HG02610 (cell line): Measurements from ENCODE around the gene EXOC6B.
"Not testable (repeated sequence)": the region's sequence is repeated elsewhere in the genome, so short reads cannot be mapped to it uniquely, and the experiment has no call there.

ENCODE experiments used
- ATAC-seq: cut with Tn5 transposase; IDR thresholded peaks from one replicate; pipeline ENCODE4 v1.9.1; 2021; ENCODE audit warnings: mild to moderate bottlenecking, moderate library complexity; ENCODE audit not compliant: unreplicated experiment

The EXOC6B gene

DNA sequence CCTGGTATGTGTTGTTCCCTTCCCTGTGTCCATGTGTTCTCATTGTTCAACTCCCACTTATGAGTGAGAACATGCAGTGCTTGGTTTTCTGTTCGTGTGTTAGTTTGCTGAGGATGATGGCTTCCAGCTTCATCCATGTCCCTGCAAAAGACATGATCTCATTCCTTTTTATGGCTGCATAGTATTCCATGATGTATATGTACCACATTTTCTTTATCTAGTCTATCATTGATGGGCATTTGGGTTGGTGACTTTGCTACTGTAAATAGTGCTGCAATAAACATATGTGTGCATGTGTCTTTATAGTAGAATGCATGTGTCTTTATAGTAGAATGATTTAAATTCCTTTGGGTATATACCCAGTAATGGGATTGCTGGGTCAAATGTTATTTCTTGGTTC, 341.2 kb downstream of the EXOC6B start:
- ATAC-seq: not testable (repeated sequence)

DNA sequence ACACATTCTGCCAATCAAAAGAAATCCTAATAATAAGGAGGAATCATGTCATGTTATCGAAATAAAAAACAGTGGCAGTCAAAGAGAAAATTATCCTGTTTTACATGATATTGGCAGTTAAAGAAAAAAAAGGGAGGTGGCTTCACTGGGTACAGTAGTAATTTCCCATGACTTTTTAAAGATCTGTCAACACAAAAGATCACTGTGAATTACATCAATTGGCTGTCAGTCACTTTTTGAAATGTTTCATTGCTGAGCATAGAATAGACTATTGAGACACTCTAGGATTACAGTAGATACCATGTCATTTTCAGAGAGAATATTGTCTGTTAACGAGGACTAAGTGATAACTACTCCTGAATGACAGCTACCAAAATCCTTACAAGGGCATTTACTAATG, 342.5 kb downstream of the EXOC6B start:
- ATAC-seq: no peak

DNA sequence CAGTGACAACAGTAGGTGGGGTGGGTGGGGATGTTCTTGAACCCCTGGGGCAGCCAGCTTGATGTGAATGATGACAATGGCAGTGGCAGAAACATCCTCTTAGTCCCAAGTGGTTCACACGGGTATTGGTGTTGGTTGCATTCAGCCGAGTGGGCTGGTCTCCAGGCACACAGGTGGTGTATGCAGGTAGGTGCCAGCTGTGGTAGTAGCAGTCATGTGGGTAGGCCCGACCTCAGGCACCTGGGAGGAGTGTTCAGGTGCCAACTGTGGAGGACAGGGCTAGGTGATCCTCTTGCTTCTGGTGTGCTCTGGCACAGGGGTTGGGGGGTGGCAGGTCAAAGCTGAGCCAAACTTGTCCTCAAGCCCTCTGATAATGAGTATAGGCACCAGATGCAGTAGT, 350.6 kb downstream of the EXOC6B start:
- no peak for ATAC-seq

DNA sequence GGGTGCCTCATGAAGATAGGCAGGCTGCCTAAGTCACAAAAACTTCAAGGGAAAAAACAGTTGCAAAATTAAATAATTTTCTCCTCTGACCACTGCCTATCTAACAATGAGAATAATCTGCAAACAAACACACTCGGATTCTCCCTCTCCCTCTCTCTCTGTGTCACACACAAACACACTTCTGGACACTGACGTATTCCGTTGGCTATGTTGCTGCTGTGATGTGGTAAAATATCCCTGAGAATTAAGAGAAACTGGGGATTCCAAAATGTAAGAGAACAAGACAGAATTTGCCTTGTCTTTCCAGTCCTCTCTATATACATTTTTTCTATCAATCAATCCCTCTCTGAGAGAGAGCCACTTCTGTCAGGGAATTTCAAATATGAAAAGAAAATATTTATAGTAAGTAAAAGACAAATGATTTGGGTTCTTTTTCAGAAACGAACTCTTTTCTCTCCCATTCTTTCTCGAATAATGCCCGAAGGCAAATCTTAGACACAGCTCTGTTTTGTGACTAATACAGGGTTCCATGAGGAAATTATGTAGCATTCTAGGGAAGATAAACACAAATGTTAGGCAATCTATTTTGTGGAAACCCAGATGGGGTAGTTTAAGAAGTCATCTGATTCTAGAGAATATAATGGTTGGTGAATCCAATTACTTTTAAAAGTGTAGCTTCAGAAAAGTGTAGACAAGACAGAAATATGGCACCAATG, 367.9 kb downstream of the EXOC6B start:
- no peak for ATAC-seq

DNA sequence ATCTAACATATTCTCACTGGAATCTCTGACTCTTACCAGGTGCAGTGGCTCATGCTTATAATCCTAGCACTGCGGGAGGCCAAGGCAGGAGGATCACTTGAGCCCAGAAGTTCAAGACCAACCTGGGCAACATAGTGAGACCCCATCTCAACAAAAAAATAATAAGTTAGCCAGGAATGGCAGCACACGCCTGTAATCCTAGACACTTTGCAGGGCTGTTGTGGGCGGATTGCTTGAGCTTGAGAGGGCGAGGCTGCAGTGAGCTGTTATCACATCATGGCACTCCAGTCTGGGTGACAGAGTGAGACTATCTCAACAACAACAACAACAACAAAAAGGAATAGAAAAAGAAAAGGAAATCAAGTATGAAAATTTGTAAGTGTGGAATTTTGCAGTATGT, 371.6 kb downstream of the EXOC6B start:
- ATAC-seq: no peak

DNA sequence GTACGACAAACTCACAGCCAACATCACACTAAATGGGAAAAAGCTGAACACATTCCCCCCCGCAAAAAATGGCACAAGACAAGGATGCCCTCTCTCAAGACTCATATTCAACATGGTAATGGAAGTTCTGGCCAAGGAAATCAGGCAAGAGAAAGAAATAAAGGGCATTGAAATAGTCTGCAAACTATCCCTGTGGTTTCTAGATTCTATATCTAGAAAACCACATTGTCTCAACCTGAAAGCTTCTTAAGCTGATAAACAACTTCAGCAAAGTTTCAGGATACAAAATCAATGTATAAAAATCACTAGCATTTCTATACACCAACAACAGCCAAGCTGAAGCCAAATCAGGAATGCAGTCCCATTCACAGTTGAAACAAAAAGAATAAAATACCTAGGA, 383.6 kb downstream of the EXOC6B start:
- no peak for ATAC-seq

DNA sequence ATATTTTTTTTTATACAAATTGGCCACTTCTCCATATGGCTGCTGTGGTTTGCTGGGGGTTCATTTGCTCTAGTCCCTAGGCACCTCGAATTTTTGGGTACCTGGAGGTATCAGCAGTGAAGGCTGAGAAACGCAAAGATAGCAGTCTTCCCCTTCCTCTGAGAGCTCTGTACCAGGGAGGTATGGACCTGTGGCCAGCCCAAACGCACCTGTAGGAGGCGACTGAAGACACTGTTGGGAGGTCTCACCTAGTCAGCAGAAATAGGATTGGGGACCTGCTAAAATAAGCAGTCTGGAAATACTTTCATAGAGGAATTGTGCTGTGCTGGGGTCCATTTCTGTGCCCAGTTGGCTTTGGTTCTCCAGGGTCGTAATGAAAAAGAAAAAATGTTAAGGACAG, 385.9 kb downstream of the EXOC6B start:
- no peak for ATAC-seq

DNA sequence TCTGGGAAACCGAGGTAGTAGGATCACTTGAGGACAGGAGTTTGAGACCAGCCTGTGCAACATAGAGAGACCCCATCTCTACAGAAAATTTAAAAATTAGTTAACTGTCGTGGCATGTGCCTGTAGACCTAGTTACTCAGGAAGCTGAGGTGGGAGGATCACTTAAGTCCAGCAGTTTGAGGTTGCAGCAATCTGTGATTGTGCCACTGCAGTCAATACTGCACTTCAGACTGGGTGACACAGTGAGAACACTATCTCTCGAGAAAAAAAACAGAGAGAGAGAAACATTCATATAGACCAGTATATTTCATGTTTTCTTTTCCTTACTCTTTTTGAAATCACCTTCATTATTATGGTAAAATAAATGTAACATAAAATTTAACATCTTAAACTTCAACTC, 387.5 kb downstream of the EXOC6B start:
- ATAC-seq: no peak

DNA sequence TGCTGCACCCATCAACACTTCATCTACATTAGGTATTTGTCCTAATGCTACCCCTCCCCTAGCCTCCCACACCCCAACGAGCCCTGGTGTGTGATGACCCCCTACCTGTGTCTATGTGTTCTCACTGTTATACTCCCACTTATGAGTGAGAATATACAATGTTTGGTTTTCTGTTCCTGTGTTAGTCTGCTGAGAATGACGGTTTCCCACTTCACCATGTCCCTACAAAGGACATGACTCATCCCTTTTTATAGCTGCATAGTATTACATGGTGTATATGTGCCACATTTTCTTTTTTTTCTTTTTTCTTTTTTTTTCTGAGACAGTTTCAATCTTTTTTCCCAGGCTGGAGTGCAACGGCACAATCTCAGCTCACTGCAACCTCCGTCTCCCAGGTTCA, 394.1 kb downstream of the EXOC6B start:
- no peak for ATAC-seq

DNA sequence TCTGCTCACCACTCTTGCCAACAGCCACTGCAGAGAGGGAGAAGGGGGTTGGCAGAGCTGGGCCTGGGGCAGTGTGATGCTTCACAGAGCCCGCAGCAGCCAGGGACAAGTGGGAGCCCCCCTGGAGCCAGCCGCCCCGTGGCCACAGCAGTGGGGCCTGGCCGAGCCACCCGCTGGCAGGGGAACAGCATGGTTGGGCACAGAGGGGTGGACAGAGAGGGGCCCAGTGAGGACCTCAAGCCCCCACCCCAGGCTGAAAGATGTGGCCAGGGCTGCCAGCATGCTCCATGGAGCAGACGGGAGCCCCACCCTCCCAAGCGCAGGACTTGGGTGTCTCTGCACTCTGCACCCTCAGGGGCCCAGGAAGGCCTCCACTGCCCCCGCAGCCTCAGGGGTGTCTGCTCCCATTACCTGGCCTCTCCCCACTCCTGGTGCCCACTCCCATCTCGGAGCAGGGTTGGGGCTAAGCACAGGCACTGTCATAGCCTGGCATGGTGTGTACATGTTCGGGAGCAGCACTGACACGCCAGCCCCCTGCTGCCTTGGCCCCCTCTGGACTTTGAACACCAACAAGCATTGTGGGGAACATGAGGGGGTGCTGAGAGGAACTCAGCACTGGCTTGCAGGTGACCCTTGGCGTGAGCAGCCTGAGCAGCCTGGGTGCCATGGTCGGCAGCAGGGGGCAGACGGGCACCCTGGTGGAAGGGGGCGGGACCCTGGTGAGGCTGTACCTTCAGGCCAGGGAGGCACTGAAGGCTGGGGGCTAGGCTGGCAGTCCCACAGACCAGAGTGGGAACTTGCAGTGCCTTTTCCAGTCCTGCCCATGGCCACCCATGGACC, 398.6 kb downstream of the EXOC6B start:
- ATAC-seq: no peak

DNA sequence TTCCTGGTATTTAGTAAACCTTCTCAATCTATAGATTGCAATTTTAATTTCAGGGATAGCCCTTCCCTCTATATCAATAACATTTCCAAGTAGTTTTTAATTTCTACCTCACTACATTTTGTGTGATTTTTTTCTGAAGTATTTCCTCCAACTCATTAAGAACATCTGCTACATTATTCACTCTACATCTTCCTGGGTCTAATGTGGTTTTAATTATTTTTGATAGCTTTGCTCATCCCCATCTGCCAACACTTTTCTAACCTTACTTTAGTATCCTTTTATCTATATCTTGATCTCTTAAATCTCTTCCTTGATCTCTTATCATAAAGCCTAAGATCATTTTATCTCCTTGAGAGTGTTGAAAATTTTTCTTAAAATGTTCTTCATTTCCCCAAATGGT, 399.8 kb downstream of the EXOC6B start:
- no peak for ATAC-seq

DNA sequence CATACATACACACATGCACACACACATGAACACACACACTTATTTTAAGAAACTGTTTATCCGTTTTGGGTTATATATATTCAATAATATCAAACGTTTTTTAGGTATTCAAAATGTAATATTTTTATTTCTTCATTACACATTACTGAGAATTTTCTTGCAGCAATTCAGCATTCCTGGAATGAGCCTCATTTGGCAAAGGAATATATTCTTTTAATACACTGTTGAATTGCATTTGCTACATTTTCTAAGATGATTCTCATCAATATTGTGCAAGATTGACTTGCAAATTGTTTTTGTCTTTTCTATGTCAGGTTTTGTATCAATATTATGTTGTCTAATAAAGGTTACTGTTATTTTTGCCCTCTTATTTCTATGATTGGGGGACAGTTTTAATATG, 402.1 kb downstream of the EXOC6B start:
- no peak for ATAC-seq

DNA sequence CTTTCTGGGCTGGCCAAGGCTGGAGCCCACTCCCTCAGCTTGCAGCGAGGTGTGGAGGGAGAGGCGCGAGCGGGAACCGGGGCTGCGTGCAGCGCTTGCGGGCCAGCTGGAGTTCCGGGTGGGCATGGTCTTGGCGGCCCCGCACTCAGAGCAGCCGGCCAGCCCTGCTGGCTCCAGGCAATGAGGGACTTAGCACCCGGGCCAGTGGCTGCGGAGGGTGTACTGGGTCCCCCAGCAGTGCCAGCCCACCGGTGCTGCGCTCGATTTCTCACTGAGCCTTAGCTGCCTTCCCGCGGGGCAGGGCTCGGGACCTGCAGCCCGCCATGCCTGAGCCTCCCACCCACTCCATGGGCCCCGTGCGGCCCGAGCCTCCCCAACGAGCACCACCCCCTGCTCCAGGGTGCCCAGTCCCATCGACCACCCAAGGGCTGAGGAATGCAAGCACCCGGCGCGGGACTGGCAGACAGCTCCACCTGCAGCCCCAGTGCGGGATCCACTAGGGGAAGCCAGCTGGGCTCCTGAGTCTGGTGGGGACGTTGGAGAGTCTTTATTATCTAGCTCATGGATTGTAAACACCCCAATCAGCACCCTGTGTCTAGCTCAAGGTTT, 404.0 kb downstream of the EXOC6B start:
- ATAC-seq: not testable (repeated sequence)

DNA sequence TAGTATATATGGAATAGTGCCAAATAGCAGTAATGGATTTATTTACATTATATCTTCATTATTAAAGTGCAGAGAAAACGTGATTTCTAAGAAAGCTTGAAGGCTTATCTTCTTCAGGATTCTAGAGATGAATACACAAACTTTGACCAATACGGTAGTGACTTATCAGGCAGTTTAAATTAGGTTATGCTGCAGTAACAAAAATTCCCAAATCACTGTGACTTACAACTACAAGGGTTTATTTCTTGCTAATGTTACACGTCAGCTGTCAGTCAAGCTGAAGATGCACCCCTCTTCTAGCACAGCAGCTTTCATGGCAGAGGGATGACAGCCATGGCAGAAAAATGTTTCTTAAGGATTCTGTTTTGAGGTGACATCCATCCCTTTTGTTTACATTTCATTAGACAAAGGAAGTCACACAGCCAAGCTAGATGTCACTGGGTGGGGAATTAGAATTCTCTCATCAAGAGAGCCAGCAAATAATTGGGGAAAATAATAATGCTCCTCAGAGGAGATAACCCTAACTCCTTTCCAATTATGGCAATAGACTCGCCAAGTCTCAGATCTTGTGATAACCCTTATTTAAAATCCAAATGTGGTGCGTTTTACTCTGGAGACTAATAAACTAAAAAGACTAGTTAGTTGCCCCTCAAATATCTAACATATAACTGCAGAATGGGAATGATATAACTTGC, 409.9 kb downstream of the EXOC6B start:
- no peak for ATAC-seq

DNA sequence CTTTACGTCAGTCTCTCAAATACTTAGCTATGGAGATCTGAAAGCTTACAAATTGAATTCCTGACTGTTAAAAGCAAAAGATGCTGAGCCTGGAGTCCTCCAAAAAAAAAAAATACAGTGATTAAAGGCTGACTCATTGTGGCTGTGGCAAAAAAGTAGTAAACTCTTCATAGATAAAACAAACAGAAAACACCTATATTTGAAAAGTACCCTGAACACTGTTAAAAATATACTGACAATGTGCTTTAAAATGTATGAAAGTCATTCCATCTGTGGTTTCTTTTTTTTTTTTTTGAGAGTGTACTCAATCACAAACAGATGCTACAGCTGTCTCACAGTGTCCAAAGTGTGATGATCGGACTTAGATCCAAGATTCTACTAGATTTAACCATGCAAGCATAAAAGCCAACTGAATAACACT, 410.6 kb downstream of the EXOC6B start:
- no peak for ATAC-seq

DNA sequence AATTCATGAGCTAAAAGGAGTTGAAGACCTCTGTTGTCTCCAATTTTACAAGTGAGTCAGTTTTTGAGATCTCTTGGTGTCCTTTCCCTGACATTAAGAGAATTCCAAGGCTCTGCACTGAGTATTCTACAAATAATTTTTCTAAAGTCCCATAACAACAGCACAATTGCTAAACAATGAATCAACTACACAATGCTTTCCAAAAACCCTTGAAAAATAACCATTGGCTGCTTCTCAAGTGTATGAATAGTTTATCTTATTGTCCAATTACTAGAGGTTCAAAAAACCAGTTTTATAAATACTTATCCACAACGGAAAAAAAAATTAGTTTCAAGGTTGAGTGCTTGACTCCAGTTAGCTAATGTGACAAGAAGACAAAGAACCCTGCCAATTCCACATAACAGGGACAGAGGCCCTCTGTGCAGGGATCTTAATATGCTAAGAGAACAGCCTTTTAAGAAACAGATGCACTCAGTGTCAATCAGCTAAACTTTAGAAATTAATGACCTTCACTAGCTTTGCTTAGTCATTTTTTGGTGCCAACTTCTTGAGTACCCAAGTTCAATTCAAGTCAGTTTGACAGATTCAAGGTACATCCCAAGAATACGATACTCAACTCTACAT, 411.6 kb downstream of the EXOC6B start:
- no peak for ATAC-seq

DNA sequence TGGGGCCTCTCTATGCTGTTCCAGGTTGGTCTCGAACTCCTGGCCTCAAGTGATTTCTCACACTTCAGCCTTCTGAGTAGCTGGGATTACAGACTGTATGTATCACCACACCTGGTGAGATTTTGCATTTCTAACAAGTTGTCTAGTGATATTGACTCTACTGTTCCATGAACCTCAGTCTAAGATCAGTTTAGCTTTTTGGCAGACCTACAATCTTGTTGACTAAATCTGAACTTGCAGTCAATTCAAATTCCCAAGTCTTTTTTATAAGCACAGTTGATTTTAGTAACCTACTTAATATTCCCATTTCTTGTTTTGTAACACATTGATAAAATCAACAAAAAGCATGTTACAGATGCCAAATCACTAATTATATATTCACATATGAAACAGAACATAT, 412.1 kb downstream of the EXOC6B start:
- ATAC-seq: no peak

DNA sequence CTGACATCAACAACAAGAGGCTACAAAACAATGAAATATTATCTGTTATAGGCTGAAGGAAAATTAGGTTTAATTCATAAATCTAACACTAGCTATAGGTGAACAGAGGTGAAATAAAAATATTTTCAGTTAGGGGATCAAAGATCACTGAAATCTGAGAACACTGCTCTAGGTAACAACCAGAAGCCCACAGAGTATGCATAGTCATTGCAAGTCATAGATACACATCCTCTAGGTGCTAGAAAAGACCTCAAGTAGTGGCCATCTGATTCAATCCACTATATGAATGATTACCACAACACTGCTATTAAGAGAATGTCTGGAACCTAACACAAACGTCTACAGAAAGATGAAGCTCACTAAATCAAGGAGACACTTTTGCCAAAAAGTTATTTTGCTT, 413.6 kb downstream of the EXOC6B start:
- ATAC-seq: no peak

DNA sequence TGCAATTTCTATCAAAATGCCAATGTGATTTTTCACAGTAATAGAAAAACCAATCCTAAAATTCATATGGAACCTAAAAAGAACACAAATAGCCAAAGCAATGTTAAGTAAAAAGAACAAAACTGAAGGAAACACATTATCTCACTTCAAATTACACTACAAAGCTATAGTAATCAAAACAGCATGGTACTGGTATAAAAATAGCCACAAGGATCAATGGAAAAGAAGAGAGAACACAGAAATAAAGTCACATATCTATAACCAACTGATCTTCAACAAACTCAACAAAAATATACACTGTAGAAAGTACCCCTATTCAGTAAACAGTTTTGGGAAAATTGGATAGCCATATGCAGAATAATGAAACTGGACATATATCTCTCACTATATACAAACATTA, 426.0 kb downstream of the EXOC6B start:
- no peak for ATAC-seq

DNA sequence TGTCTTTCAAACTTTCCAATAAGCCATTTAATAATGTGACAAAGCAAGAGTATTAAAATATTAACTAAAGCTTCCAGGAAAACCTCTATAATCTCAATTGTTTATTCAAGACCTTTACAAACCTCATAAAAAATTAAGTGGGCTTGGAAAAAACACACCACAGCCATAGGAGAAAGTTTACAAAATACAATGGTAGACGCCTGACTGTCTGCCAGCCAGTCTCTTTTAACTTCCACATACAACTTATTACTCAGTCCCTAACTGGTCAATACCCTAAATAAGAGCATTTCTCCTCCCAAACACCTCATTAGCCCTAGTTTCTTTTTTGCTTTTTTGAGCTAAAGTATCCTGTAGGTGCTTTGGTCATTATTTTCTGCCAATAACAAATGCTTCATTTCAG, 430.7 kb downstream of the EXOC6B start:
- no peak for ATAC-seq

DNA sequence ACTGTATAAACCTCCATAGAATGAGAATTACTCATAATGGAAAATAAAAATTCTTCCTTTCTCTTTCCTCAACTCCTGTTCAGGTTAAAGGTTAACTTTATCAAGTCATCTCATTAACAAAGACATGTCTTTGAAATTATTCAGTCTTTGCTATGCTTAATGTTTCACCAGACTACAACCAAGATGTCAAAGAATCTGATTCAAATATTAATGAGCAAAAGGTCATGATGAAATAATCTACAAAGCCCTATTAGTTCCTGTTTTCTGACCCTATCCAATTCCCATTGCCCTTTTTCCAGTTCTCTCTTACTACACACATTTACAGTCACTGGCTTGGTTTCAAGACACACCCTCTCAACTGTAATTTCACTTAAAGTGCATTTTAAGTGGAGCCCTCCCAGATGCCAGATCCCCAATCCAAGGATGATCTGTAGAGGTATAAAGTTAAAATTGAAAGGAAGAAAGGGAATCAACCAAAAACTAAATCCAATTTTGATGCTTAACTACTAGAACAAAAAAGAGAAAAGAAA, 431.2 kb downstream of the EXOC6B start:
- no peak for ATAC-seq
